GM23248 (cell line): ENCODE data around the gene TRIM72.

Experiments used
- EZH2 ChIP-seq: fragments of 200-600 bp; sonication (generic); IDR thresholded peaks from 2 replicates; pipeline ENCODE4 v1.6.1; 2018; ENCODE audit warnings: antibody characterized with exemption, mild to moderate bottlenecking; ENCODE audit not compliant: insufficient read depth, poor library complexity, severe bottlenecking
- EZH2phosphoT487 ChIP-seq: fragments of 200-600 bp; sonication (generic); IDR thresholded peaks from 2 replicates; pipeline ENCODE4 v1.6.1; 2018; ENCODE audit warnings: antibody characterized with exemption, moderate library complexity, mild to moderate bottlenecking, low read depth; ENCODE audit not compliant: insufficient read depth

DNA sequence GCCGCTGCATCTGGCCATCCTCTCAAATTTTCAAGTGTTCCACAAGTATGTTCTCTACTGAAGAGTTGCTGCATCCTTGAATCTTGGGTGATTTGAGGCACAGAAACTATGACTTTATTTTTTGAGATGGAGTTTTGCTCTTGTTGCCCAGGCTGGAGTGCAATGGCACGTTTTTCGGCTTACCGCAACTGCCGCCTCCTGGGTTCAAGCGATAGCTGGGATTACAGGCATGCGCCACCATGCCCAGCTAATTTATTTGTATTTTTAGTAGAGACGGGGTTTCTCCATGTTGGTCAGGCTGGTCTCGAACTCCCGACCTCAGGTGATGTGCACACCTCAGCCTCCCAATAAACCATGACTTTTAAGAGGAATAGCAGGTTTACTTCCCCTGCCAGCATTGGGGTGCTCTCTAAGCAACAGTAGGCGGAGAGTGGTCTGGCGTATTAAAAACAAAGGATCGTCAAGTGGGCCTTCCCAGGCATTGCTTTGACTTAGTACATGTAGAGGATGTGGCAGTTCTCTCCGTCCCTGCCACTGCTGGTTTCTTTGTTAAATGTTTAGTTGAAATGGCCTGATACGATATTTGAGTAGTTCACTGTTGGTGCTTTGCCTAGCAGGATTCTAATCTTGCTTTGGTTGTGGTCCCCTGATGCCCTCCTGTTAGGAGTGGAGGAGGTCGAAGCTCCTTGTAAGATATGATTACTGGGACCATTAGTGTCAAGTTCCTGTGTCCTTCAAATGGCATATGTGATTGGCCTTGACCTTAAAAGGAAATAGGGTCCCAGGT, 20.9 kb upstream of the TRIM72 start:
- TF ChIP-seq EZH2 (no peak), EZH2phosphoT487 (no peak)
